Osteocyte (in vitro differentiated cells): ENCODE results near the gene JAG1. TPM values are rescaled to one million over a fixed set of nuclear protein-coding genes. Genes with fewer than 3 reads are reported as not detected.

ENCODE experiments used
- DNase-seq: peaks from one replicate; pipeline ENCODE4 v3.0.0; 2021; ENCODE audit warnings: mixed read lengths; ENCODE audit not compliant: unreplicated experiment; ENCODE audit errors: extremely low spot score
- H3K27ac Mint-ChIP-seq: one replicate; pipeline ENCODE4 v1.8.0; 2021; ENCODE audit warnings: mild to moderate bottlenecking, mixed read lengths; ENCODE audit not compliant: unreplicated experiment
- H3K27me3 Mint-ChIP-seq: one replicate; pipeline ENCODE4 v1.8.0; 2021; ENCODE audit warnings: mixed read lengths; ENCODE audit not compliant: unreplicated experiment
- H3K36me3 Mint-ChIP-seq: one replicate; pipeline ENCODE4 v1.8.0; 2021; ENCODE audit warnings: mixed read lengths; ENCODE audit not compliant: unreplicated experiment
- H3K4me1 Mint-ChIP-seq: one replicate; pipeline ENCODE4 v1.8.0; 2021; ENCODE audit warnings: mixed read lengths; ENCODE audit not compliant: unreplicated experiment
- H3K4me3 Mint-ChIP-seq: one replicate; pipeline ENCODE4 v1.8.0; 2021; ENCODE audit warnings: mild to moderate bottlenecking, moderate library complexity, mixed read lengths; ENCODE audit not compliant: unreplicated experiment
- H3K9me3 Mint-ChIP-seq: one replicate; pipeline ENCODE4 v1.8.0; 2021; ENCODE audit warnings: mixed read lengths; ENCODE audit not compliant: unreplicated experiment
- total RNA-seq: library from RNA; stranded (reverse); gene quantifications from 2 replicates; pipeline ENCODE4 v1.2.1, GENCODE V29; 2021
- TF ChIP-seq, protein P1 (sequence below): fragments of 200-600 bp; sonication (generic); IDR thresholded peaks from 2 replicates; pipeline ENCODE4 v1.5.0; 2021; ENCODE audit warnings: antibody characterized with exemption, mild to moderate bottlenecking, moderate library complexity

The JAG1 gene
- total RNA-seq, 1 donor from 2014 or later = 254 TPM

DNA sequence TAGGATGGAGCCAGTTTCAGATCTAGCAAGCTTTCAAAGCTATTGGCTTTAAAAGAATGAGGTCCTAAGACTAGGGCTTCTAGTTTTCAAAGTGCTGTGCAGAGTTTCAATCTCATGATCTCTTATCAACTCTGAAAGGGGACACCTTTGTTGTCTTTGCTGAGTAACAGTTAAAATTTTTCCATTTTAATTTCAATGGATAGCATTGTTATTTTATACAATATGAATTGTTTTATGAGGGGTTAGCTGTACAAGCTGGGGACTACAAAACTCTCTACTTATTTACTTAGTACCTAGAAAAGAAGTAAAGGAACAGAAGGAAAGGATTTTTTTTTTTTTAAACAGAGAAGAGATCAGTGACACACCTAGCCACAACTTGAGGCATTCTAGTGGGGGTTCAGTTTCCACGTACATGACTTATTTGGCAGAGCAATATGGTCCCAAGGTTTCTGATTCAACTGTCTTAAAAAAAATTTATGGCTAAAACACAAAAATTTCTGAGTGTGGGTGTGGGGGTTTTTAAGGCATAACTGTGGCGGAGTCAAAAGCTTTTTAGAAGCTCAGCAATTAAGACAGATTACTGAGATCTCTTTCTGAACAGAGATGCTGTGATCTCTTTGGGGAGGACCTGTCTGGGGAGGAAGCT lies 46.1 kb upstream of the JAG1 start:
- Mint-ChIP-seq H3K27ac (peak overlapping the region; percentile 74), H3K4me1 (peaks cover 66% of the 10 kb centered on the region), H3K36me3 (no peaks in the 10 kb centered on the region), H3K4me3 (no peak overlapping the region), H3K9me3 (no peaks in the 10 kb centered on the region), H3K27me3 (no peaks in the 10 kb centered on the region)
- DNase-seq = no peak
- TF ChIP-seq, protein P1, sequence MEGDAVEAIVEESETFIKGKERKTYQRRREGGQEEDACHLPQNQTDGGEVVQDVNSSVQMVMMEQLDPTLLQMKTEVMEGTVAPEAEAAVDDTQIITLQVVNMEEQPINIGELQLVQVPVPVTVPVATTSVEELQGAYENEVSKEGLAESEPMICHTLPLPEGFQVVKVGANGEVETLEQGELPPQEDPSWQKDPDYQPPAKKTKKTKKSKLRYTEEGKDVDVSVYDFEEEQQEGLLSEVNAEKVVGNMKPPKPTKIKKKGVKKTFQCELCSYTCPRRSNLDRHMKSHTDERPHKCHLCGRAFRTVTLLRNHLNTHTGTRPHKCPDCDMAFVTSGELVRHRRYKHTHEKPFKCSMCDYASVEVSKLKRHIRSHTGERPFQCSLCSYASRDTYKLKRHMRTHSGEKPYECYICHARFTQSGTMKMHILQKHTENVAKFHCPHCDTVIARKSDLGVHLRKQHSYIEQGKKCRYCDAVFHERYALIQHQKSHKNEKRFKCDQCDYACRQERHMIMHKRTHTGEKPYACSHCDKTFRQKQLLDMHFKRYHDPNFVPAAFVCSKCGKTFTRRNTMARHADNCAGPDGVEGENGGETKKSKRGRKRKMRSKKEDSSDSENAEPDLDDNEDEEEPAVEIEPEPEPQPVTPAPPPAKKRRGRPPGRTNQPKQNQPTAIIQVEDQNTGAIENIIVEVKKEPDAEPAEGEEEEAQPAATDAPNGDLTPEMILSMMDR = no peak

DNA sequence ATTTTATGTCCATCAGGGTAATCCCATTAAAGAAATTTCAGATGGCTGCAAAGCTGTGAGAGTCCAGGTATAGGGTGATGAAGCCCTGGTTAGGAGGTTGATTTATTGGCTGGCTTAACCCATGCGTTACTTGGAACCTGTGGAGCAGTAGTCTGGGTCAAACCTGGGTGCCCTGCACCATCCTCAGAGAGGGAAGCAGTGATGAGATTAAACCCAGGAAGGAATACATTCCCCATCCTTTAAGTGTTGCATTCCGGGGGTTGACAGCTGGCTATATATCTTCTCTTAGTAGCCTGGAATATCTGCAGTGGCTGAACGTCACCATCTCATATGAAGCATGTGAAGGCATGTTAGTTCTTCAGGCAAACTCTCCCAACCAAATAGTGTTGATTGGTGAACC lies 44.9 kb upstream of the JAG1 start:
- no peak overlapping the region for H3K4me3 Mint-ChIP-seq
- no peak overlapping the region for H3K27ac Mint-ChIP-seq
- no peak for DNase-seq
- peaks cover 67% of the 10 kb centered on the region for H3K4me1 Mint-ChIP-seq
- H3K9me3 Mint-ChIP-seq = no peaks in the 10 kb centered on the region
- H3K36me3 Mint-ChIP-seq = no peaks in the 10 kb centered on the region
- TF ChIP-seq, protein P1 = no peak
- H3K27me3 Mint-ChIP-seq = no peaks in the 10 kb centered on the region

DNA sequence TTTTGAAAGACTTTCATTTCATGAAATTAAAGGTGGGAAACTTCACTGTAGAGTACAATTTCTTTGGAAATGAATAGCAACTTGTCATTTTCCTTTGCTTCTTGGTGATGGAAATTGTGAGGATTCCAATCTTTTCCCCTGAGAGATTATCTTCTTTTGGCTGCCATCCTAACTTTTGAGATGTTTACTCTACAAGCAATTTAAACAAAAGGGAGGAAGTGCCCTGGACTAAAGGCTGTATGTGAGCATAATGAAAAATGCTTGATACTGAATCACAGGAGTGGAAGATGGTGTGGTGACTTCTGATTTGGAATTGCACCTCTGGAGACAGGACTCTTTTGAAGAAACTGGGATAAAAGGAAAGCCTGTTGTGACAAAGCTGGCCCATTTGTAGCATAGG lies 43.1 kb upstream of the JAG1 start:
- no peak overlapping the region for H3K4me3 Mint-ChIP-seq
- peaks cover 68% of the 10 kb centered on the region for H3K4me1 Mint-ChIP-seq
- TF ChIP-seq, protein P1 = no peak
- H3K9me3 Mint-ChIP-seq = no peaks in the 10 kb centered on the region
- no peaks in the 10 kb centered on the region for H3K36me3 Mint-ChIP-seq
- H3K27ac Mint-ChIP-seq = peak overlapping the region; percentile 50
- no peaks in the 10 kb centered on the region for H3K27me3 Mint-ChIP-seq
- no peak for DNase-seq

DNA sequence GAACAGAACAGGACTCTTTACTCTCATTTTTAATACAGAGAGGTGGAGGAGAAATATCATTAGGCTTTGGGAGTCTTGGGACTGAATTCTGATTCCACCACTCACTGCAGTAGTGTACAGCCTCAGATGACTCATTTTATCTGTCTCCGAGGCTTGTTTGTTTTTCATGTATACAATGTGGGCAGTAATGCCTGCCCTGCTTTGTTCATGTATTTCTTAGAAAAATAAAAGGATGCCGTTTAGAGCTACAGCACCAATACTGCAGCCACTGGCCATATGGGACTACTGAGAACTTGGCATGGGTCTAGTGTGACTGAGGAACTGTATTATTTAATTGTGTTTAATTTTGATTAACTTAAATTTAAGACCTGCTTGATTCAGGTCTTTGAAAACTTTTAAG lies 41.2 kb upstream of the JAG1 start:
- Mint-ChIP-seq H3K27ac (peak overlapping the region; percentile 67), H3K4me1 (peaks cover 67% of the 10 kb centered on the region), H3K36me3 (no peaks in the 10 kb centered on the region), H3K9me3 (no peaks in the 10 kb centered on the region), H3K27me3 (no peaks in the 10 kb centered on the region), H3K4me3 (no peak overlapping the region)
- TF ChIP-seq, protein P1 = no peak
- DNase-seq = no peak

DNA sequence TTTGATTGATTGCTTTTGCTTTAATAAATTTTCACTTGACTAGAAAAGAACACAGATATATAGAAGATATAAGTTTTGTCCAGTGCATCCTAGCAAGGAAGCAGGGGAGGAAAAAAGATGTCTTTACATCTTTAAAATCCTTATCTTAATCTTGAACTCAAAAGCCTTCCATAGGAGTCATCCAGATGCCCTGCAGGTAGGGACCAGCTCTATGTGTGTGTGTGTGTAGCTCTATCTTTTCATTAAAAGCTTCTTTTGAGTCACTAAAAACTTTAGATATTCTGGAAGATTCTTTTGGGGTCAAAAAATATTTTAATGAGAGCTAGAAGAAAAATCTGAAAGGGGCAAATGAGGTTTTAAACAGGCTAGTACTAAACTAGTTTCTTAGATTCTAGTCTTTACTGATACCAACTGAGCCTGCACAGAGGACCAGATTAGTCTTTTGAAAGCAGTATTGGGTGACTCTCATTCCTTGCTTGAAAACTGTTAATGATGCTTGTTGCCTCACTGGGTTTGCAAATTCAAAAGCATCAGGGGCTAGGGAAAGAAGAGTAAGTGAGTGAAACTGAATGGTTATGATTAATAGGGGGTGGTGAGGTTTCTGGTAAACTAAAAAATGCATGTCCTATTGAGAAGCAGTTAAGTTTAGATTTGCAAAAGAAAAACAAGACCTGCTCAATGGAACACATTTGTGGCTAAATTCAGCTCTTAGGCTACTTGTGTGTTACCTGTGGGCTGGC lies 40.6 kb upstream of the JAG1 start:
- DNase-seq = no peak
- H3K9me3 Mint-ChIP-seq = no peaks in the 10 kb centered on the region
- H3K4me3 Mint-ChIP-seq = no peak overlapping the region
- peak overlapping the region; percentile 67 for H3K27ac Mint-ChIP-seq
- H3K4me1 Mint-ChIP-seq = peaks cover 64% of the 10 kb centered on the region
- no peaks in the 10 kb centered on the region for H3K36me3 Mint-ChIP-seq
- TF ChIP-seq, protein P1 = no peak
- H3K27me3 Mint-ChIP-seq = no peaks in the 10 kb centered on the region
